ENCODE data around the gene NACA. TPM values are rescaled to one million over a fixed set of nuclear protein-coding genes. Genes with fewer than 3 reads are reported as not detected.

NACA gene
- total RNA-seq, 1 experiment from 2014 or later: 896 TPM

GRCh38 chr12:56760460-56760859 is 35.4 kb upstream of the NACA start:
- intact Hi-C loops (cut with micrococcal nuclease): no loop called here
- Histone ChIP-seq H3K9me2 (ENCODE audit: insufficient read depth) (no peaks in the 10 kb centered on the region), H3K27ac (ENCODE audit: low read depth, low read length) (no peak overlapping the region), H4K20me1 (ENCODE audit: insufficient read depth) (no peaks in the 10 kb centered on the region), H2AFZ (ENCODE audit: low read depth, low read length, poor library complexity, severe bottlenecking) (no peak overlapping the region), H3K9ac (ENCODE audit: low read length) (no peak overlapping the region), H3K36me3 (ENCODE audit: control insufficient read depth in 1 of 2, insufficient read depth in 2 of 2, low read length in 2 of 2) (no peaks in the 10 kb centered on the region), H3K79me2 (ENCODE audit: insufficient read depth, low read length) (no peaks in the 10 kb centered on the region), H3K4me1 (ENCODE audit: control insufficient read depth in 1 of 2, insufficient read depth in 2 of 2, low read length in 2 of 2) (no peaks in the 10 kb centered on the region), H3K27me3 (ENCODE audit: insufficient read depth, low read length) (no peaks in the 10 kb centered on the region), H3K9me3 (ENCODE audit: control insufficient read depth in 1 of 2, insufficient read depth in 1 of 2, low read depth in 1 of 2, low read length in 2 of 2) (peaks cover 3 to 15% of the 10 kb centered on the region in 2 experiments; a peak in 2 of 4 replicates), H3K4me3 (replicated peaks in 1 of 2; ENCODE audit: low read depth in 1 of 2, low read length in 2 of 2) (no peak overlapping the region), H3K4me2 (ENCODE audit: low read length) (no peak overlapping the region)
- no peak for ATAC-seq
- POLR2A ChIA-PET: no interaction called here
- CTCF ChIA-PET: interaction anchor here (1.4 kb wide), 1 partner anchor 241 kb away, joined by 4 read pairs; no protein-coding TSS in a partner anchor
- BruUV-seq (replicated peaks): no TSS peak
- DNase-seq (ENCODE audit: low read depth, low spot score): no peak
- TF ChIP-seq SIN3A (IDR thresholded peaks at IDR 0.05; ENCODE audit: low read depth): no peak
- TF ChIP-seq SRF (IDR thresholded peaks at IDR 0.05; ENCODE audit: low read depth): no peak
- TF ChIP-seq SP1 (IDR thresholded peaks at IDR 0.05; ENCODE audit: low read depth): no peak
- no peak for TF ChIP-seq CBX3 (IDR thresholded peaks at IDR 0.05; ENCODE audit: low read depth)
- TF ChIP-seq YY1 (IDR thresholded peaks at IDR 0.05; ENCODE audit: extremely low read depth, insufficient replicate concordance, low read depth, low read length): no peak
- no peak for TF ChIP-seq EGR1 (IDR thresholded peaks at IDR 0.05; ENCODE audit: low read depth)
- no peak for TF ChIP-seq MAX (IDR thresholded peaks at IDR 0.05)
- no peak for TF ChIP-seq ZNF274 (IDR thresholded peaks at IDR 0.05; ENCODE audit: low read depth, low read length)
- TF ChIP-seq CTCF (IDR thresholded peaks at IDR 0.05 in 2 of 3, conservative IDR thresholded peaks at IDR 0.05 in 1 of 3; ENCODE audit: borderline replicate concordance in 1 of 3, insufficient read depth in 1 of 3, low read depth in 2 of 3, low read length in 2 of 3): no peak
- TF ChIP-seq ELF1 (IDR thresholded peaks at IDR 0.05; ENCODE audit: borderline replicate concordance, low read depth): no peak
- TF ChIP-seq REST (IDR thresholded peaks at IDR 0.05; ENCODE audit: low read depth): no peak
- TF ChIP-seq RAD21 (IDR thresholded peaks at IDR 0.05; ENCODE audit: low read depth): no peak
- no peak for TF ChIP-seq POLR2AphosphoS5 (IDR thresholded peaks at IDR 0.05; ENCODE audit: low read depth, low read length)
- no peak for TF ChIP-seq EZH2phosphoT487 (IDR thresholded peaks at IDR 0.05; ENCODE audit: borderline replicate concordance)
- RAD21 ChIA-PET (ENCODE audit: low non-redundant PET in 1 of 2, low total read pairs in 2 of 2, uncharacterized antibody in 2 of 2, unreplicated experiment in 2 of 2): no interaction called here

Data from HCT116 (cell line).